HG02571 (cell line): ENCODE results near the gene ACVR1.

Experiments used
- ATAC-seq: cut with Tn5 transposase; IDR thresholded peaks from one replicate; pipeline ENCODE4 v1.9.1; 2021; ENCODE audit warnings: mild to moderate bottlenecking, moderate library complexity; ENCODE audit not compliant: unreplicated experiment

Gene ACVR1

GRCh38 chr2:157857881-157858280 is 18.2 kb downstream of the ACVR1 start:
- no peak for ATAC-seq

- ATAC-seq = no peak
Observed at GRCh38 chr2:157856187-157856515, 20.0 kb downstream of the ACVR1 start.

- no peak for ATAC-seq
Observed at GRCh38 chr2:157853820-157854219, 22.3 kb downstream of the ACVR1 start.

GRCh38 chr2:157853211-157853610 is 22.9 kb downstream of the ACVR1 start:
- ATAC-seq = no peak

GRCh38 chr2:157849591-157849990 is 26.5 kb downstream of the ACVR1 start:
- ATAC-seq = no peak

- no peak for ATAC-seq
Observed at GRCh38 chr2:157848213-157848612, 27.9 kb downstream of the ACVR1 start.

GRCh38 chr2:157845081-157845480 is 31.0 kb downstream of the ACVR1 start:
- ATAC-seq = no peak

- ATAC-seq = no peak
Observed at GRCh38 chr2:157843935-157844334, 32.2 kb downstream of the ACVR1 start.

GRCh38 chr2:157843081-157843480 is 33.0 kb downstream of the ACVR1 start:
- ATAC-seq = no peak

- no peak for ATAC-seq
Observed at GRCh38 chr2:157842106-157842879, 33.8 kb downstream of the ACVR1 start.

GRCh38 chr2:157841485-157841884 is 34.6 kb downstream of the ACVR1 start:
- no peak for ATAC-seq

GRCh38 chr2:157840568-157841156 is 35.5 kb downstream of the ACVR1 start:
- ATAC-seq = no peak

- ATAC-seq = no peak
Observed at GRCh38 chr2:157839822-157840221, 36.3 kb downstream of the ACVR1 start.

GRCh38 chr2:157839162-157839801 is 36.8 kb downstream of the ACVR1 start:
- no peak for ATAC-seq

GRCh38 chr2:157838442-157839161 is 37.5 kb downstream of the ACVR1 start:
- no peak for ATAC-seq

- no peak for ATAC-seq
Observed at GRCh38 chr2:157837851-157838441, 38.2 kb downstream of the ACVR1 start.

GRCh38 chr2:157836531-157836930 is 39.6 kb downstream of the ACVR1 start:
- ATAC-seq = no peak

GRCh38 chr2:157835425-157835824 is 40.7 kb downstream of the ACVR1 start:
- ATAC-seq = no peak

GRCh38 chr2:157835006-157835405 is 41.1 kb downstream of the ACVR1 start:
- ATAC-seq = no peak

- no peak for ATAC-seq
Observed at GRCh38 chr2:157833721-157834120, 42.4 kb downstream of the ACVR1 start.
